H9 (cell line): ENCODE results near the gene SLC35A1. TPM values are rescaled to one million over a fixed set of nuclear protein-coding genes. Genes with fewer than 3 reads are reported as not detected.
"Not testable (repeated sequence)": the region's sequence is repeated elsewhere in the genome, so short reads cannot be mapped to it uniquely, and the experiment has no call there.

Source experiments
- DNase-seq: peaks from one replicate; pipeline ENCODE4 v3.0.0-alpha.2; 2017
- H2AFZ ChIP-seq: one replicate; pipeline ENCODE4 v1.6.1; 2013; ENCODE audit warnings: mild to moderate bottlenecking, low read length, control low read depth, moderate library complexity
- H2AK5ac ChIP-seq: 2 replicates; pipeline ENCODE4 v1.6.1; 2013; ENCODE audit warnings: low read length, control low read depth, mixed read lengths; ENCODE audit not compliant: insufficient read length
- H2BK120ac ChIP-seq: one replicate; pipeline ENCODE4 v1.6.1; 2013; ENCODE audit warnings: low read depth, mild to moderate bottlenecking, low read length, control low read depth, inconsistent platforms; ENCODE audit not compliant: poor library complexity, severe bottlenecking
- H2BK12ac ChIP-seq: 2 replicates; pipeline ENCODE4 v1.6.1; 2013; ENCODE audit warnings: low read length, control low read depth, mixed read lengths, low read depth; ENCODE audit not compliant: insufficient read length
- H2BK15ac ChIP-seq: 2 replicates; pipeline ENCODE4 v1.6.1; 2013; ENCODE audit warnings: low read depth, low read length, control low read depth
- H2BK20ac ChIP-seq: one replicate; pipeline ENCODE4 v1.6.1; 2013; ENCODE audit warnings: low read depth, mild to moderate bottlenecking, low read length, control low read depth, inconsistent platforms; ENCODE audit not compliant: poor library complexity, severe bottlenecking
- H2BK5ac ChIP-seq: 2 replicates; pipeline ENCODE4 v1.6.1; 2013; ENCODE audit warnings: low read length, control low read depth, mixed read lengths; ENCODE audit not compliant: insufficient read length
- H3K14ac ChIP-seq: 2 replicates; pipeline ENCODE4 v1.6.1; 2013; ENCODE audit warnings: low read length, control low read depth; ENCODE audit not compliant: insufficient read depth
- H3K18ac ChIP-seq: 2 replicates; pipeline ENCODE4 v1.6.1; 2013; ENCODE audit warnings: low read depth, mild to moderate bottlenecking, mixed read lengths, low read length, control low read depth; ENCODE audit not compliant: insufficient read length
- H3K23ac ChIP-seq: 2 replicates; pipeline ENCODE4 v1.6.1; 2013; ENCODE audit warnings: low read length, control low read depth, mixed read lengths, low read depth; ENCODE audit not compliant: insufficient read length
- H3K23me2 ChIP-seq: 2 replicates; pipeline ENCODE4 v1.6.1; 2013; ENCODE audit warnings: low read depth, mild to moderate bottlenecking, mixed read lengths, low read length, control low read depth; ENCODE audit not compliant: insufficient read length, poor library complexity, severe bottlenecking
- H3K27ac ChIP-seq: 2 replicates; pipeline ENCODE4 v1.5.1; 2013; ENCODE audit warnings: low read length, control low read depth, mixed read lengths, low read depth; ENCODE audit not compliant: insufficient read length
- H3K27me3 ChIP-seq: 2 replicates; pipeline ENCODE4 v1.6.1; 2013; ENCODE audit warnings: low read length, control low read depth, inconsistent platforms; ENCODE audit not compliant: insufficient read depth
- H3K4ac ChIP-seq: 2 replicates; pipeline ENCODE4 v1.6.1; 2013; ENCODE audit warnings: low read depth, mild to moderate bottlenecking, control low read depth, inconsistent platforms, low read length, moderate library complexity
- H3K4me1 ChIP-seq: 2 replicates; pipeline ENCODE4 v1.6.1; 2013; ENCODE audit warnings: low read length, control low read depth, inconsistent platforms; ENCODE audit not compliant: insufficient read depth
- H3K4me2 ChIP-seq: 2 replicates; pipeline ENCODE4 v1.6.1; 2013; ENCODE audit warnings: low read length, control low read depth, mixed read lengths; ENCODE audit not compliant: insufficient read length, insufficient read depth
- H3K56ac ChIP-seq: 2 replicates; pipeline ENCODE4 v1.6.1; 2013; ENCODE audit warnings: low read depth, mild to moderate bottlenecking, mixed read lengths, low read length, control low read depth; ENCODE audit not compliant: insufficient read length
- H3K79me1 ChIP-seq: 2 replicates; pipeline ENCODE4 v1.6.1; 2013; ENCODE audit warnings: low read depth, mild to moderate bottlenecking, moderate library complexity, low read length, control low read depth, inconsistent platforms; ENCODE audit not compliant: insufficient read depth, poor library complexity, severe bottlenecking
- H3K79me2 ChIP-seq: 2 replicates; pipeline ENCODE4 v1.6.1; 2013; ENCODE audit warnings: low read length, control low read depth, inconsistent platforms; ENCODE audit not compliant: insufficient read depth
- H3K9ac ChIP-seq: 2 replicates; pipeline ENCODE4 v1.6.1; 2013; ENCODE audit warnings: low read length, control low read depth, mixed read lengths; ENCODE audit not compliant: insufficient read length; ENCODE audit errors: extremely low read depth
- H3K9me3 ChIP-seq: one replicate; pipeline ENCODE4 v1.6.1; 2013; ENCODE audit warnings: low read depth, low read length, inconsistent platforms; ENCODE audit not compliant: control insufficient read depth
- H3T11ph ChIP-seq: one replicate; pipeline ENCODE4 v1.6.1; 2013; ENCODE audit warnings: mild to moderate bottlenecking, low read length, control low read depth, inconsistent platforms
- H4K20me1 ChIP-seq: one replicate; pipeline ENCODE4 v1.6.1; 2013; ENCODE audit not compliant: control insufficient read depth, insufficient read length, insufficient read depth
- H4K5ac ChIP-seq: 2 replicates; pipeline ENCODE4 v1.6.1; 2013; ENCODE audit warnings: low read depth, mild to moderate bottlenecking, mixed read lengths, low read length, control low read depth; ENCODE audit not compliant: insufficient read length
- H4K8ac ChIP-seq: replicated peaks from 2 replicates; pipeline ENCODE4 v1.6.1; 2013; ENCODE audit warnings: low read length, control low read depth, mixed read lengths, low read depth; ENCODE audit not compliant: insufficient read length
- H4K91ac ChIP-seq: 2 replicates; pipeline ENCODE4 v1.6.1; 2013; ENCODE audit warnings: low read depth, mild to moderate bottlenecking, moderate library complexity, mixed read lengths, low read length, control low read depth; ENCODE audit not compliant: insufficient read length
- H3K27ac Mint-ChIP-seq, 3 experiments: 2 replicates in 2 of 3; 3 replicates in 1 of 3; pipeline ENCODE4 v1.8.0; 2020 to 2021; ENCODE audit warnings: mixed read lengths in 3 of 3, mild to moderate bottlenecking in 1 of 3, moderate library complexity in 1 of 3
- H3K27me3 Mint-ChIP-seq: 2 replicates; pipeline ENCODE4 v1.8.0; 2021; ENCODE audit warnings: low read depth, mild to moderate bottlenecking, moderate library complexity, mixed read lengths
- H3K36me3 Mint-ChIP-seq, 3 experiments: 2 replicates in 2 of 3; 3 replicates in 1 of 3; pipeline ENCODE4 v1.8.0; 2020 to 2021; ENCODE audit warnings: low read depth in 3 of 3, mixed read lengths in 3 of 3; ENCODE audit not compliant: insufficient read depth in 1 of 3
- H3K4me1 Mint-ChIP-seq, 2 experiments: 2 replicates each; pipeline ENCODE4 v1.8.0; 2020; ENCODE audit warnings: mixed read lengths in 2 of 2
- H3K4me3 Mint-ChIP-seq, 2 experiments: 2 replicates in 1 of 2; 3 replicates in 1 of 2; pipeline ENCODE4 v1.8.0; 2020 to 2021; ENCODE audit warnings: mild to moderate bottlenecking in 2 of 2, mixed read lengths in 2 of 2, moderate library complexity in 1 of 2
- H3K9me3 Mint-ChIP-seq, 2 experiments: 2 replicates in 1 of 2; 3 replicates in 1 of 2; pipeline ENCODE4 v1.8.0; 2020; ENCODE audit warnings: mild to moderate bottlenecking in 2 of 2, mixed read lengths in 2 of 2, moderate library complexity in 1 of 2
- WGBS: extraction: QIAGEN DNeasy Blood & Tissue Kit; methylation state at CpG from one replicate; pipeline ENCODE4 v1.1.7; 2013; ENCODE audit warnings: missing lambda C conversion rate, low lambda C conversion rate, mixed read lengths; ENCODE audit not compliant: insufficient read length; ENCODE audit errors: extremely low coverage; 5-methylcytosine and 5-hydroxymethylcytosine counted together
- total RNA-seq: library from RNA; stranded (reverse); gene quantifications from 2 replicates; pipeline ENCODE4 v1.2.1, GENCODE V29; 2021
- TF ChIP-seq, protein P1 (sequence below): fragments of 200-600 bp; sonication (generic); conservative IDR thresholded peaks from 3 replicates; pipeline ENCODE4 v1.8.0; 2021; ENCODE audit warnings: antibody characterized with exemption, mild to moderate bottlenecking

The SLC35A1 gene
- total RNA-seq, 1 experiment from 2014 or later: 6.1 TPM

- H4K8ac ChIP-seq: no peak overlapping the region
- no peak overlapping the region for H3K18ac ChIP-seq
- no peaks in the 10 kb centered on the region for H3K27me3 Mint-ChIP-seq
- H3K9ac ChIP-seq: no peak overlapping the region
- WGBS: no CpG with 5 or more reads among the region's 4 CpGs
- H3K4ac ChIP-seq: no peak overlapping the region
- no peak overlapping the region for H2BK15ac ChIP-seq
- H3K36me3 Mint-ChIP-seq: peaks cover 5 to 11% (median 9%) of the 10 kb centered on the region in 3 experiments; a peak in 6 of 7 replicates
- no peak overlapping the region for H3T11ph ChIP-seq
- H3K9me3 Mint-ChIP-seq: peaks cover 9 to 10% of the 10 kb centered on the region in 2 experiments; a peak in 4 of 5 replicates
- H2AFZ ChIP-seq: no peak overlapping the region
- H3K23ac ChIP-seq: no peak overlapping the region
- H4K20me1 ChIP-seq: no peaks in the 10 kb centered on the region
- H3K56ac ChIP-seq: no peak overlapping the region
- H3K14ac ChIP-seq: no peak overlapping the region
- no peak overlapping the region for H3K27ac Mint-ChIP-seq
- H3K4me1 Mint-ChIP-seq: peaks cover 20 to 28% of the 10 kb centered on the region in 2 experiments
- H3K27me3 ChIP-seq: no peaks in the 10 kb centered on the region
- H3K9me3 ChIP-seq: no peaks in the 10 kb centered on the region
- no peak overlapping the region for H2BK120ac ChIP-seq
- H2BK12ac ChIP-seq: no peak overlapping the region
- H2BK5ac ChIP-seq: no peak overlapping the region
- no peak overlapping the region for H4K91ac ChIP-seq
- H3K4me1 ChIP-seq: no peaks in the 10 kb centered on the region; the same call in none of the 2 replicates
- H2AK5ac ChIP-seq: no peak overlapping the region
- no peak overlapping the region for H3K27ac ChIP-seq
- H3K23me2 ChIP-seq: no peaks in the 10 kb centered on the region
- DNase-seq: no peak
- TF ChIP-seq, protein P1, sequence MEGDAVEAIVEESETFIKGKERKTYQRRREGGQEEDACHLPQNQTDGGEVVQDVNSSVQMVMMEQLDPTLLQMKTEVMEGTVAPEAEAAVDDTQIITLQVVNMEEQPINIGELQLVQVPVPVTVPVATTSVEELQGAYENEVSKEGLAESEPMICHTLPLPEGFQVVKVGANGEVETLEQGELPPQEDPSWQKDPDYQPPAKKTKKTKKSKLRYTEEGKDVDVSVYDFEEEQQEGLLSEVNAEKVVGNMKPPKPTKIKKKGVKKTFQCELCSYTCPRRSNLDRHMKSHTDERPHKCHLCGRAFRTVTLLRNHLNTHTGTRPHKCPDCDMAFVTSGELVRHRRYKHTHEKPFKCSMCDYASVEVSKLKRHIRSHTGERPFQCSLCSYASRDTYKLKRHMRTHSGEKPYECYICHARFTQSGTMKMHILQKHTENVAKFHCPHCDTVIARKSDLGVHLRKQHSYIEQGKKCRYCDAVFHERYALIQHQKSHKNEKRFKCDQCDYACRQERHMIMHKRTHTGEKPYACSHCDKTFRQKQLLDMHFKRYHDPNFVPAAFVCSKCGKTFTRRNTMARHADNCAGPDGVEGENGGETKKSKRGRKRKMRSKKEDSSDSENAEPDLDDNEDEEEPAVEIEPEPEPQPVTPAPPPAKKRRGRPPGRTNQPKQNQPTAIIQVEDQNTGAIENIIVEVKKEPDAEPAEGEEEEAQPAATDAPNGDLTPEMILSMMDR: no peak
- no peak overlapping the region for H3K4me2 ChIP-seq
- H3K4me3 Mint-ChIP-seq: no peak overlapping the region
- no peaks in the 10 kb centered on the region for H3K79me1 ChIP-seq
- H3K79me2 ChIP-seq: no peaks in the 10 kb centered on the region
- H2BK20ac ChIP-seq: no peak overlapping the region
- H4K5ac ChIP-seq: no peak overlapping the region
Measured at GRCh38 chr6:87487555-87487954, 14.8 kb downstream of the SLC35A1 start.

GRCh38 chr6:87489326-87489725 is 16.6 kb downstream of the SLC35A1 start:
- not testable (repeated sequence) for H3K4ac ChIP-seq, H3K36me3 Mint-ChIP-seq, H2BK15ac ChIP-seq, H3K27me3 ChIP-seq, H2BK12ac ChIP-seq, H2BK120ac ChIP-seq, H3K9me3 Mint-ChIP-seq, H3K4me1 ChIP-seq, H3K27me3 Mint-ChIP-seq, H3T11ph ChIP-seq, H4K8ac ChIP-seq, DNase-seq, H2BK5ac ChIP-seq, H4K5ac ChIP-seq, H3K23ac ChIP-seq, H3K23me2 ChIP-seq, H3K27ac Mint-ChIP-seq, H4K20me1 ChIP-seq, H3K9ac ChIP-seq, H2BK20ac ChIP-seq, H3K9me3 ChIP-seq, H2AK5ac ChIP-seq, H4K91ac ChIP-seq, H3K4me3 Mint-ChIP-seq, H3K18ac ChIP-seq, H3K14ac ChIP-seq, H3K27ac ChIP-seq, H3K56ac ChIP-seq, H2AFZ ChIP-seq, H3K79me2 ChIP-seq, H3K79me1 ChIP-seq, H3K4me2 ChIP-seq
- H3K4me1 Mint-ChIP-seq: peaks cover 11 to 17% of the 10 kb centered on the region in 2 experiments
- no CpG with 5 or more reads among the region's 8 CpGs for WGBS
